ENCODE measurements around the gene NEUROD2. TPM values are rescaled to one million over a fixed set of nuclear protein-coding genes. Genes with fewer than 3 reads are reported as not detected.

The NEUROD2 gene
- total and polyA plus RNA-seq, 2 donors (not counting 3 experiments of a cell fraction or from before 2014, with no cell fraction given) = not detected

DNA sequence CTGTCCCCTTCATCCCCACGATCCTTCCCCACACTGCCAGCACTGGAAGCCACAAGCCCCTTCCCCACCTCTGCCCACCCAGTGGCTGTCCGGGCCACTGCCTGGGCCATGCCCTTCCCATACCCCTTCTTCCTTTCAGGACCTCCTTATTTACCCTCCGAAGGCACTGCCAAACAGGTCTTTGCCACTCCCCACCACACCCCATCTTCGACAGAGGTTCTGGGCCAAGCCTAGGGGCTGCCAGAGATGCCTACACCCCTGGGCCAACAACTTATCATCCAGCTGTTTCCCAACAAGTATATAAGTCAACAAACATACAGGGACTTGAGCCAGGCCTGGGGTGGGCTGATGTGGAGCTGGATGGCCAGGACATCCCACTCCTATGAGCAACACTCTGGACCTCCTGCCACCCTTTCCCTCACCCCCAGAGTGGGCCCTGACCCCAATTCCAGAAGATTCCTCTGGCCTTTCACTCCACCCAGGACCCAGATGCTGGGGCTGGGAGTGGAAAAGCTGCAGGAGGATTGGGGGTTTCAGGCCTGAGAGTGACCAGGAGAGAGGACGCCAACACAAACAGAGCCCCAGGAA lies 17.6 kb upstream of the NEUROD2 start:
- ChIA-PET CTCF (interaction anchor here (0.6 to 3.4 kb wide), 8 partner anchors 8 to 130 kb away, joined by 3 to 70 read pairs (median 4); no protein-coding TSS in a partner anchor), POLR2A (no interaction called here)
- H3K79me2 ChIP-seq (ENCODE audit: control insufficient read depth, insufficient read depth, low read length) = no peaks in the 10 kb centered on the region
- no peak overlapping the region for H2AFZ ChIP-seq (ENCODE audit: low read depth, low read length)
- H3K36me3 ChIP-seq (ENCODE audit: control insufficient read depth in 2 of 2, extremely low read depth in 1 of 2, insufficient read depth in 2 of 2, low read length in 2 of 2) = no peaks in the 10 kb centered on the region
- no peaks in the 10 kb centered on the region for H3K9me3 ChIP-seq (replicated peaks; ENCODE audit: control insufficient read depth, insufficient read depth, low read length)
- no TSS peak for BruUV-seq (replicated peaks)
- H3K9me1 ChIP-seq (replicated peaks; ENCODE audit: control insufficient read depth, extremely low read depth, insufficient read depth, low read length) = no peaks in the 10 kb centered on the region
- DNase-seq (ENCODE audit: low read depth, low spot score) (no peak), FAIRE-seq (no peak)
- H4K20me1 ChIP-seq (replicated peaks; ENCODE audit: control insufficient read depth, extremely low read depth, insufficient read depth, low read length) = no peaks in the 10 kb centered on the region
- no peaks in the 10 kb centered on the region for H3K4me1 ChIP-seq (ENCODE audit: control insufficient read depth, extremely low read depth, insufficient read depth, low read length)
- dilution Hi-C loops (cut with MboI; ENCODE audit: extremely low pct_ligation_motif_present, low sequenced_read_pairs) (no loop called here), intact Hi-C loops (cut with micrococcal nuclease) (loop anchor here (10.0 kb wide), 1 partner anchor 330 kb away; no protein-coding TSS in a partner anchor)
- peaks cover 47% of the 10 kb centered on the region in 2 experiments for H3K27me3 ChIP-seq (ENCODE audit: control insufficient read depth in 2 of 2, insufficient read depth in 2 of 2, low read length in 2 of 2)
- TF ChIP-seq FOS (IDR thresholded peaks at IDR 0.05; ENCODE audit: borderline replicate concordance, insufficient read depth, low read length) = no peak
- TF ChIP-seq POLR2A (IDR thresholded peaks at IDR 0.05; ENCODE audit: low read depth, low read length) = no peak
- TF ChIP-seq POLR2AphosphoS5 (IDR thresholded peaks at IDR 0.05; ENCODE audit: insufficient read depth, low read depth, low read length) = no peak
- TF ChIP-seq EZH2 (IDR thresholded peaks at IDR 0.05; ENCODE audit: borderline replicate concordance, low read depth, low read length, severe bottlenecking) = no peak
- no peak for TF ChIP-seq MYC (IDR thresholded peaks at IDR 0.05; ENCODE audit: low read depth, low read length)
- TF ChIP-seq, protein P1, sequence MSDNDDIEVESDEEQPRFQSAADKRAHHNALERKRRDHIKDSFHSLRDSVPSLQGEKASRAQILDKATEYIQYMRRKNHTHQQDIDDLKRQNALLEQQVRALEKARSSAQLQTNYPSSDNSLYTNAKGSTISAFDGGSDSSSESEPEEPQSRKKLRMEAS (IDR thresholded peaks at IDR 0.05; ENCODE audit: insufficient read depth, insufficient read length) = no peak
- no peak for TF ChIP-seq GATA2 (IDR thresholded peaks at IDR 0.05; ENCODE audit: insufficient read depth, insufficient read length, low read depth, low read length)
- H3K9ac ChIP-seq (replicated peaks; ENCODE audit: extremely low read depth, insufficient read depth, low read length) = no peak overlapping the region
- H3K4me3 ChIP-seq (replicated peaks in 1 of 3; ENCODE audit: insufficient read depth in 1 of 3, low read depth in 1 of 3, low read length in 3 of 3) = no peak overlapping the region
- no peak overlapping the region for H3K4me2 ChIP-seq (ENCODE audit: insufficient read depth, low read length)
- H3K27ac ChIP-seq (ENCODE audit: insufficient read depth, low read depth, low read length) = no peak overlapping the region

DNA sequence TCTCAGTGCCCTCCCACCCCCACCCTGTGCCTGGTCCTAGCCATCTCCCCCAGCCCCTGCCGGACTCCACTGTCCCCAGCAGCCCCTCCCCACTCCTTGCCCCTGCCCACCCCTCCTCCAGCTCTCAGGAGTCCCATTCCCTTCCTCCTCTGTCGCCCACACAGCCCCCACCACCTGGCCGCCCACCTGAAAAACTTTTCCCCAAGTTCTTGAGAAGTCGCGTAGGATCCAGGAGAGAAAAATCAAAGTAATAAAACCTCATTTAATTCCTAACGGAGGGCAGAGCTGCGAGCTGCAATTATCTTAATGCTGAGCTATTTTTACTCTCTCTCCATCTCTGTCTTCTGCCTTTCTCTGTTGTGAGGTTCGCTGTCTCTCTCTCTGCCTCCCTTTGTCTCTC lies 16.6 kb upstream of the NEUROD2 start:
- H3K4me3 ChIP-seq (replicated peaks in 1 of 3; ENCODE audit: insufficient read depth in 1 of 3, low read depth in 1 of 3, low read length in 3 of 3) = no peak overlapping the region

More for the DNA sequence above, 16.6 kb upstream of the NEUROD2 start:
- Histone ChIP-seq H2AFZ (ENCODE audit: low read depth, low read length) (no peak overlapping the region), H3K36me3 (ENCODE audit: control insufficient read depth in 2 of 2, extremely low read depth in 1 of 2, insufficient read depth in 2 of 2, low read length in 2 of 2) (no peaks in the 10 kb centered on the region), H3K9me3 (replicated peaks; ENCODE audit: control insufficient read depth, insufficient read depth, low read length) (no peaks in the 10 kb centered on the region), H3K4me2 (ENCODE audit: insufficient read depth, low read length) (no peak overlapping the region), H4K20me1 (replicated peaks; ENCODE audit: control insufficient read depth, extremely low read depth, insufficient read depth, low read length) (no peaks in the 10 kb centered on the region), H3K9ac (replicated peaks; ENCODE audit: extremely low read depth, insufficient read depth, low read length) (no peak overlapping the region), H3K4me1 (ENCODE audit: control insufficient read depth, extremely low read depth, insufficient read depth, low read length) (no peaks in the 10 kb centered on the region), H3K27me3 (ENCODE audit: control insufficient read depth in 2 of 2, insufficient read depth in 2 of 2, low read length in 2 of 2) (peaks cover 44% of the 10 kb centered on the region in 2 experiments), H3K9me1 (replicated peaks; ENCODE audit: control insufficient read depth, extremely low read depth, insufficient read depth, low read length) (no peaks in the 10 kb centered on the region), H3K27ac (ENCODE audit: insufficient read depth, low read depth, low read length) (no peak overlapping the region), H3K79me2 (ENCODE audit: control insufficient read depth, insufficient read depth, low read length) (no peaks in the 10 kb centered on the region)
- DNase-seq (ENCODE audit: low read depth, low spot score) (no peak), FAIRE-seq (no peak)
- TF ChIP-seq, protein P2, sequence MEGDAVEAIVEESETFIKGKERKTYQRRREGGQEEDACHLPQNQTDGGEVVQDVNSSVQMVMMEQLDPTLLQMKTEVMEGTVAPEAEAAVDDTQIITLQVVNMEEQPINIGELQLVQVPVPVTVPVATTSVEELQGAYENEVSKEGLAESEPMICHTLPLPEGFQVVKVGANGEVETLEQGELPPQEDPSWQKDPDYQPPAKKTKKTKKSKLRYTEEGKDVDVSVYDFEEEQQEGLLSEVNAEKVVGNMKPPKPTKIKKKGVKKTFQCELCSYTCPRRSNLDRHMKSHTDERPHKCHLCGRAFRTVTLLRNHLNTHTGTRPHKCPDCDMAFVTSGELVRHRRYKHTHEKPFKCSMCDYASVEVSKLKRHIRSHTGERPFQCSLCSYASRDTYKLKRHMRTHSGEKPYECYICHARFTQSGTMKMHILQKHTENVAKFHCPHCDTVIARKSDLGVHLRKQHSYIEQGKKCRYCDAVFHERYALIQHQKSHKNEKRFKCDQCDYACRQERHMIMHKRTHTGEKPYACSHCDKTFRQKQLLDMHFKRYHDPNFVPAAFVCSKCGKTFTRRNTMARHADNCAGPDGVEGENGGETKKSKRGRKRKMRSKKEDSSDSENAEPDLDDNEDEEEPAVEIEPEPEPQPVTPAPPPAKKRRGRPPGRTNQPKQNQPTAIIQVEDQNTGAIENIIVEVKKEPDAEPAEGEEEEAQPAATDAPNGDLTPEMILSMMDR (IDR thresholded peaks at IDR 0.05; ENCODE audit: extremely low read depth in 1 of 2, insufficient read depth in 1 of 2, low read depth in 1 of 2, low read length in 2 of 2) = no peak
- no peak for TF ChIP-seq FOS (IDR thresholded peaks at IDR 0.05; ENCODE audit: borderline replicate concordance, insufficient read depth, low read length)
- TF ChIP-seq POLR2A (IDR thresholded peaks at IDR 0.05; ENCODE audit: low read depth, low read length) = no peak
- TF ChIP-seq JUN (IDR thresholded peaks at IDR 0.05; ENCODE audit: borderline replicate concordance, insufficient read depth, insufficient read length, low read depth) = no peak
- TF ChIP-seq GATA2 (IDR thresholded peaks at IDR 0.05; ENCODE audit: insufficient read depth, insufficient read length, low read depth, low read length) = no peak
- TF ChIP-seq EZH2 (IDR thresholded peaks at IDR 0.05; ENCODE audit: borderline replicate concordance, low read depth, low read length, severe bottlenecking) = no peak
- TF ChIP-seq POLR2AphosphoS5 (IDR thresholded peaks at IDR 0.05; ENCODE audit: insufficient read depth, low read depth, low read length) = no peak
- TF ChIP-seq, protein P1 (IDR thresholded peaks at IDR 0.05; ENCODE audit: insufficient read depth, insufficient read length) = no peak
- no peak for TF ChIP-seq MYC (IDR thresholded peaks at IDR 0.05; ENCODE audit: low read depth, low read length)
- intact Hi-C loops (cut with micrococcal nuclease) (loop anchor here (10.0 kb wide), 1 partner anchor 330 kb away; no protein-coding TSS in a partner anchor), dilution Hi-C loops (cut with MboI; ENCODE audit: extremely low pct_ligation_motif_present, low sequenced_read_pairs) (no loop called here)
- BruUV-seq (replicated peaks) = no TSS peak
- ChIA-PET POLR2A (no interaction called here), CTCF (interaction anchor here (0.7 to 3.5 kb wide), 11 partner anchors 9 to 360 kb away, joined by 3 to 70 read pairs (median 9); partner anchors contain the start of gene STARD3)

Data from endothelial cell of umbilical vein (primary cell).